NCI-H146 (cell line): ENCODE data around the gene RASGRP3.

Experiments used
- DNase-seq: peaks from one replicate; lab custom pipeline; 2025; lab: John Stamatoyannopoulos, UW

RASGRP3 gene

DNA sequence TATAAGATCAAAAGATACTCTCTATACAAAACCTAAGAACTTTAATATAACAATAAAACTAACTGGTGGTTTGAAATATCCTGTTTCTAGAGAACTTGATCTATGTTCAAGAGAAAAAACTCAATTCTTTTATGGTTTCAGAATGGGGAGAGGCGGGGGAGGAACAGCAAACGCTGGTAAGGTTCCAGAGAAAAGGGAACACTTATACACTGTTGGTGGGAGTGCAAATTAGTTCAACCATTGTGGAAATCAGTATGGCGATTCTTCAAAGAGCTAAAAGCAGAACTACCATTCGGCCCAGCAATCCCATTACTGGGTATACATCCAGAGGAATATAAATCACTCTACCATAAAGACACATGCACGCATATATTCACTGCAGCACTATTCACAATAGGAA is 105.4 kb downstream of the RASGRP3 start:
- no peak for DNase-seq

DNA sequence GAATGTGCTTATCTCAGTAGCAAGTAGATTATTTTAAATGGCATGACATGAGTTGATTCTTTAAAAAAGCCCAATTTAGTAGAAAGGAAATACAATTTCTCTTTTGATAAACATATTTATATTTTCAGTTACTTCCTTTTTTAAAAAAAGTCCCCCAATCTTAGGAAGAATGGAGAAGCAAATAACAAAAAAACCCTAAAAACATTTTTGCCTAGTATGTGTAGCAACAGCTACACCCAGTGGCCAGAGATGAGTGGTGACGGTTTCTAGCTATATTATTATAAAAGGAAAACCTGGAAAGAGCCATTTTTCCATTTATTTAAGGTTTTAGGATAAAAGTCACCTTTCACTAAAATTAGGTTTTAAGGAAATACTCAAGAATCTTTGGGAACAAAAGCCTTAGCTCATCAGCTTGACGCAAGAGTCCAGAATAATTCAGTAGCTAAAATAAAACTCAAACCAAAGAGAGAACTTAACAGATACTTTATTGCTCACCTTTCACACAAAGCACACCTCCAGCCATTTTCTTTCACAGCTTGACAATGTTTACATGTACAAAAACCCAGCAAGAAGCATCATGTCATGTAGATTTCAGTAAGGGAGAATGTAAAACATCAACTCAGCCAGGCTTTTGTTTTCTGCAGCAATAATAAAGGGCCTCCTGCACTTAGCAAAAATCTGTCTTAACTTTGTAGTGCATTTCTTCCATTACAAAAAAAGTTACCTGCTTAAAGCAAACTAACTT is 106.9 kb downstream of the RASGRP3 start:
- DNase-seq: peak; percentile 8

DNA sequence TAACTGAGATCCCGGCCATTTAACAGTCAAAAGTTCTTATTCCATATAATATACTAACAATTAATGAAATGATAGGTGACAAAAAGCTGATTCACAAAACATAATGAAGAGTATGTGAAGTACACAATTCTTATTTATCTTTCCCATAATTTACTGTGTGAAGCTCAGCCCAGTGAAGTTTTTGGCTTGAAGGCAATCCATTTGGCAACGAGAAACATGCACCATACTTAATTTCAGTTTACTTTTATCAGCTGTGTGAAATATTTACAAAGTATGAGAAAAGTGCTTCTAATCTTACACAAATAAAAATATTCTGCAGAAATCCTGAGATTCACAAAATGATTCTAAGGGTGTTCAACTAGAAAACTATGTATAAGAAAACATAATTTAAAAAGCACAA is 110.3 kb downstream of the RASGRP3 start:
- DNase-seq: no peak

DNA sequence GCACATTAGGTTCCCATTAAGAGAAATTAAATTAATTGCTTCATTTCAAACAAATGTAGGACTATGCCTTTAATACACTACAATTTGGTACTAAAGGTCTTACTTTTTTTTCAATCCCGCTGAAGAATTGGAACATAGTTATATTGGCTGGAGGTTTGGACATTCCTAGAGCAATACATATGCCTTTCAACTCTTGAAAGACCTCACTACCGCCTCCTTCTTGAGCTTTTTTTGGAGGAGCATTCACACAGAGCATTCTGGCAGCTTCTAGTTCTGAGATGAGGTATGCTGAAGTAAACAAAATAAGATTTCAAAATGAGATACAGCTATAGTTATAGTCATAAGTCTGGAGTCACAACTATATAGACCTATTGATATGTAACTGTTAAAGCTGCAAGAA is 111.8 kb downstream of the RASGRP3 start:
- no peak for DNase-seq

DNA sequence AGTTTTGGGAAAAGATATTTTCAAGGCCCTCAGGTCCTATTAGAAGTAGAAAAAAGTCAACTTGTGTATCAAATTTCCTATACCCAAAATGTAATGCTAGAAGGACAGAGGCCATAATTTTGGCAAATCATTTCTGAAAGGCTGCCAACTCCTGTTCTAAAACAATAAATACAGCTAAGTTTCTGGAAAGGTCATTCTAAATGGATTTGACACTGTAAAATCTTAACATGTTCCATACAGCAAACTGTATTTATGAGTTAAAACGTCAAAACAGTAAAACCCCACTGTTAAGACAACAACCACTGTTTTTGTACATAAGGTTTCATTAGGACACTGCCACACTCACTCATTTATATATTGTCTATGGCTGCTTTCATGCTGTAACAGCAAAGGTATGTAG is 113.0 kb downstream of the RASGRP3 start:
- no peak for DNase-seq

DNA sequence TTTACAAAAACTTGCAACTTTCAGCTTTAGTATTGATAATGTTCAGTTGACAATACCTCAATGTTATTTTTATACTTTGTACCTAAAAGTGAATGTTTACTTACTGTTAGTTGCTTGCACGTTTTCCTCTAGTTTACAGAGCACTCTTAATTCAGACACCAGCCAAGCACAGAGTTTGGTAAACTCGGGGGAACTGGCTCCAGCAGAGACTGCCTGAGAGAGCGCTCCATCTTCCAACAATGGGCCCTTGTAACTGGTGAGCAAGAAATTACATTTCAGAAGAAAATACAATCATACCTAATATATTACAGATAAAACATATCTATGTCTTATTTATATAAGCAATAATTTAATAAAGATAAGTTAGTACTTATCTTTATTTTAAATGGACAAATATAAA is 118.9 kb downstream of the RASGRP3 start:
- no peak for DNase-seq

DNA sequence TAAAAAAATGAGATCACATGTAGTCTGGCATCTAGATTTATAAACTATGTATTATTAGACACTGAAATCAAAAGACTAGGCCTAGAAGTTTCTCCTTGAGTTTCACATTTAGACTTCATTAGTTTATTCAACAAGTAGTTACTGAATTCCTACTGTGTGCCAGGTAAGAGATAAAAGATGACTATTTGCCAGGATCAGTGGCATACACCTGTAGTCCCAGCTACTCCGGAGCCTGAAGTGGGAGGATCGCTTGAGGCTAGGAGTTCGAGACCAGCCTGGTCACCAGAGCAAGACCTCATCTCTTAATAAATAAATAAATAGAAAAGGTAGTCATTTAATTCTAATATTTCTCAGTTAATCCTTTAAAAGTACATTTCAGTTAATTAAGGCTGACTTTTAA is 120.6 kb downstream of the RASGRP3 start:
- DNase-seq: no peak

DNA sequence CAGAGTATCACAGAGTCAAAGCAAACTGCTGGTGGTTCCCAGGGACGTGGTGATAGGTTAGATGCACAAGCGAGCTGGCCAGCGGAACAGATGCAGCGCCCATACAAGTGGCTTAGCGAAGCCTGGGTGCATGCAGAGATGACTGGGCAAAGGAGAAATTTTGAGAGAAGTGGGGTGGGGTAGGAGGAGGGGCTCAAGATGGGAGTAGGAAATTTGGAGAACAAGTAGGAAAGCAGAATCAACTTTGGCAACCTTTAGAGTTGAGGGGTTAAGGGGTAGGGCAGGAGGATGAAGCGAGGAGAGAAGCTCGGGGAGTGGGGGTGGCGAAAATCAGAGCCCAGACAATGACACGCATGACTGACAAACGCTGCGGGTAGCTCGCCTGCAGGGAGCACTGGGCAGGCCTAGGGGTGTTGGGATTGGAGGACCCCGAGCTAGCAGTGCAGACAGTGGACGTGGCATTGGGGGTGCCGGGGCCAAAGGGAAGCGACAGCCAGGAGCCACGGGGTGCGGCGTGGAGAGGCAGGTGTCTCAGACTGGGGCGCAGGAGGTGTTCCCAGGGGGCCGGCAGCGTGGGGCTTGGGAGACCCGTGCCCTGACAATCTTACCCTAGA is 122.2 kb downstream of the RASGRP3 start:
- DNase-seq: peak; percentile 52

DNA sequence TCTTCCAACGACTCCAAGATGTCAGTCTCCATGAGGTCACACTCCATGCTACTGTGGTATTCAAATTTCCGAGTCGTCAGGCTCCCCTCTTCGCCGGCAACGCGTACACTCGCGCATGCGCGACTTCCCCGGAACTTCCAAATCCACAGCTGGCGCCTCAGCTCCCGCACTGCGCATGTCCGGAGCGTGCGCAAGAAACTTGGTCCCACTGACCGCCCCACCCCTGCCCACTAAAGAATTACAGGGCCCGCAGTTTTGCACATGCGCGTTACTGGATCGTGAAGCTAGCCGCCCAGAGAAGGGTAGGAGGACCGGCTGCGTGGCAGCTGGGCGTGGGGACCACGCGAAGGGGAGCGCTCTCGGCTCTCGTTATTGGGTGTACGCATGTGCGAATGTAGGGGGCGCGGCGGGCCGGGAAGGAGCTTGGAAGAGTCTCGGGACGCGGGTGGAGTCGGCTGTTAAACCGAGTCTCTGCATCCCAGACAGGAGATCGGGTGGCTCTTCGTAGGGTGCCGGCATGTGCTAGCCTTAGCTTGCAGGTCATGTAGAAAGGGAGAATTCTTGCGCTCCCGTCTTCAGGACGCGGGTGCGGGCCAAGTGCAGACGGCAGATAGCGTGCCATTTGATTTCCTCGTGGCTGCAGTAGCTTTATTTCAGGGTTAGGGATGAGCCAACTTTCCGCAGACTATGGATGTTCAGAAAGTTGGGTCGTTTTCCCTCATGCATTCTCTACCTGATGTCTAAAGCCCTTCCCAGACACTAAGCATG is 122.9 kb downstream of the RASGRP3 start, which contains the start of gene FAM98A:
Gene FAM98A (minus strand): TSS at position 125 of the 768 bp plus-strand sequence. CDS start 78 bp downstream, at position 47.
- peak; percentile 99 for DNase-seq

DNA sequence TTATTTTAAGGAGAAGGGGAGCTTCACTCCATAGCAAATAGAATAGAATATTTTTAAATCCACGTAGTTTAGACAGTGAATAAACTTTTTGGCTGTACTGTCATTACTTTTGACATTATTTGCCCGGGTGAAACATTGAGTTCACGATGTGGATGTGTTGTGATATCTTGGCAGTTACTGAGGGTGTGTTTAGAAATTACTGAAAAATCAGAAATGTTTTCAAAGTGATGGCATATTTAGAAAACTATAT is 123.4 kb downstream of the RASGRP3 start:
- no peak for DNase-seq

DNA sequence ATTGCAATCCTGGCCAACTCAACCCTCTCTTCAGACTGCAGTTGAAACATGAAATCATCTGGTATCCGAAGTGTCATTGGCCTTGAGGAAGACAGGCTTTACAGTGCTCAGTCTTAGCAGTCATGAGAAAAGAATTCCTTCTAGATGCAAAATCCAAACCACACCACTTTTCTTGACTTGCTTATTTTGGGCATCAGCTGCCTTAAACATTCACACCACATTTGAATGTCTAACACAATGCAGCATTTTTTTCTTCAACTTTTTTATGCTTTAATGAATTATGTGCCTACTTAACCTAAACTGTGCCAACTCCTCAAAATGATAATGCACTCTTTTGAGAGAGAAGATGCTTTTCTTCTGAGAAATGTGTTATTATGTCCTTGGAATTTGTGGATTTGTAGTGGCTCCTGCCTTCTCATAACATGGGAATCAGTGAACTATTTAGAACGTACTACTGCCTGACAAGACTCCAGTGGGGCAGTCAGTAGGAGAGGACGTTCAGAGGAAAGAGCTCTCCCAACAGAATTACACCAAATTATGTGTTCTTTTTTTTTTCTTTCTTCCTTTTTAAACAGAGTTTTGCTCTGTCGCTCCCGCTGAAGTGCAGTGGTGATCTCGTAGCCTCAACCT is 125.9 kb downstream of the RASGRP3 start:
- no peak for DNase-seq

DNA sequence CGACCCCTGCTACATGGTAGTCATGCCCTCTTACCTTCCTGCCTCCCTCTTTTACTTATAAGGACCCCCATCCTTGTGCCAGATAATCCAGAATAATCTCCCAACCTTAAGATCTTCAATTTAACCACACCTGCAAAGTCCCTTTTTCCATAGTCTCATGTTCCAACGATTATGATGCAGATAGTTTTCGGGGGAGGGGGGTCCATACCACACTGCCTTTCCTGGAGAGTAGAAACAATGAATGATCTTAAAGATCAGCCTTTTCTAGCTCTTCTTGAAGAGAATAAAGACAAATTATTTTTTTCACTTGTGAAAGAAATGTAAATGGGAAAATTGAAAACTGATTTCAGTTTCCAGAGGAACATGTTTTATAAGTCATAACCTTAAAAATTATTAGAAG is 127.0 kb downstream of the RASGRP3 start:
- DNase-seq: no peak

DNA sequence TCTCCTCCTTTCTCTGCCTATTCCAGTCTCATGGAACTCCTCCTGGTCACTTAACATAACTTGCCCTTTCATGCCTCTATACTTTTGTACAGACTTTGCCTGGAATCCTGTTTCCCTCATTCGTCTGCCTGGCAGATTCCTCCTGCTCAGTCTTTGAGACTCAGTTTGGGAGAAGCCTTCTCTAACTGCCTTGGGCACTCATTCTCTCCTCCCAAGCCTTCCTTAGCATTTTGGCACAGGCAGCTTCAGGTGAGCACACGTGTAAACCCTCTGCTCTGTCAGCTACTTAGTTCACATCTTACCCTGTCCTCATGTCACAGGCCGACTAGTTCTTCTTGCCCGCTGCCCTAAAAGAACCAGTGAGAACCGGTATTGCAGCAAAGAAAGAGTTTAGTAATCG is 128.6 kb downstream of the RASGRP3 start:
- DNase-seq: no peak

DNA sequence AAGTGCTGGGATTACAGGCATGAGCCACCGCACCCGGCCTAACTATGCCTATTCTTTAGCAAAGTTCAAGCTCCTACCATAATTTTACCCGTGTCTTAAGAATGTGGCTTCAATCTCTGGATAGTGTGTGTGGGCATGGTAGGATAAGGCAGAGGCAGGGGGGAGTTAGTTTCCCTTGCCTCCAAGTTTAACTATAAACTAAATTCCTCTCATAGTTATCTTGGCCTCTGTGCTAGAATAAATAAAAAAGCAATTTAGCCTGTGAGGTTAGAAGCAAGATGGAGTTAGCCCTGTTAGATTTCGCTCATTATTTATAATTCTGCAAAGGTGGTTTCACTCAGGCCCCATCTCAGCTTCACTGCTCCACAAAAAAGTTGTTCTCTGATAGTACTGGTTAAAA is 129.7 kb downstream of the RASGRP3 start:
- DNase-seq: no peak

DNA sequence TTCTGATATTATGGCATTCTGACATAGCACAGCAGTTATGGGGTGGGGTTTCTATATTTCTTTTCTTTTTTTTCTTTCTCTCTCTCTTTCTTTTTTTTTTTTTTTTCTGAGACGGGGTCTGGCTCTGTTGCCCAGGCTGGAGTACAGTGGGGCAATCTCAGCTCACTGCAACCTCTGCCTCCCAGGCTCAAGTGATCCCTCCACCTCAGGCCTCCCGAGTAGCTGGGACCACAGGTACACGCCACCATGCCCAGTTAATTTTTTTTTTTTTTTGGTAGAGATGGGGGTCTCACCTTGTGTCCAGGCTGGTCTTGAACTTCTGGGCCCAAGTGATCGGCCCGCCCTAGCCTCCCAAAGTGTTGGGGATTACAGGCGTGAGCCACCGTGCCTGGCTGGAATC is 130.2 kb downstream of the RASGRP3 start:
- DNase-seq: no peak

DNA sequence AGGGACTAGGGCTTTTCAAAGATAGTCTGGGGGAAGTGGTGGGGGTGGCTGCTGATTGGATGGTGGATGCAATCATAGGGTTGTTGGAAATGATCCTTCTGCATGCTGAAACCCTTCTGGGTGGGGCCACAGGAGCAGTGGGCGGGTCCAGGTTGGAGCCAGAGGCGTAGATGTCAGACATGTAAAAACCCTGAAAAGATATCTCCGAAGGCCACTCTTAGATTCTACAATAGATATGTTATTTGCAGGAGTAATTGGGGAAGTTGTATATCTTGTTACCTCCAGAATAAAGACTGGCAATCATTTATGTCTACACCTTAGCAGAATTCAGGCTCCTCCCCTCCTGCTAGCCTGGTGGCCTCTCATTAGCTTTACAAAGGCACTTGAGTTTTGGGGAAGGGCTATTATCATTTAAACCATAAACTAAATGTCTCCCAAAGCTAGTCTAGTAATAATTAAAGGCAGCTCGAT is 130.8 kb downstream of the RASGRP3 start:
- no peak for DNase-seq

DNA sequence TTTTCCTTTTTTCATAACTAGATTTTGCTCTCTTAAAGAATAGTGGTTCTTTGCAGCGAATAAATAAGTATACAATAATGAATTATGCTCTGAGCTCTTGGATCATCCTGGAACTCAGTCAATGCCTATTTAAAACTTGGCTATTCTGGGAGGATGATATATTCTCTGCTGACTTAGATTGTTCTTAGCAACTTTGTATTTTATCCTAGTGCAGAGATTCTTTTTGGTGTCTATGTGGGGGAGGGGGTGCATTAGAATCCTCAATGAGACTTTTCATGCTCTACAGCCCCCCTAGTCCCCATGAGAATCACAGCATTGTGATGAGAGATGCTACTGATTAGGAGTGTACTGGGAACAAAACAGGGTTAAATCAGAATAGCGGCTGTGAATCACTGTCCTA is 131.5 kb downstream of the RASGRP3 start:
- no peak for DNase-seq

DNA sequence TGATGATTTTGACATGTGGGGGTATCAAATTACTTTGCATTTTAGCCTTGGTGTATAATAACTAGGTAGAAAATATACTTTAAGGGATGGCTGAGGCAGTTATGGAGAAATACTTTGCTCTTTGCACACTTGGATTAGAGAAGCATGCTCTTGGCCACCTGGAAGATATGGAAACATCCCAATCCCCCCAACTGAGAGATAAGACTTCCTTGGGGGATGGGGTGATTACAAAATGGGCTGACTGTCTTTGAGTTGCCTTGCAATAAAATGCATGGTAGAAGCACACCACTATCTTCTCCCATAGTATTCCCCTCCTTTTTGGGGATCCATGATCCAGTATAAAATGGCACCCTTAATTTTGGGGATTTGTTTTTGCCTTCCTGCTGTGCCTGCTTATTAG is 137.7 kb downstream of the RASGRP3 start:
- no peak for DNase-seq
